ENCODE data around the gene SNX27. TPM values are rescaled to one million over a fixed set of nuclear protein-coding genes. Genes with fewer than 3 reads are reported as not detected.

SNX27 gene
- total RNA-seq, 2 experiments from 2014 or later, result 13.2 to 13.3 TPM

DNA sequence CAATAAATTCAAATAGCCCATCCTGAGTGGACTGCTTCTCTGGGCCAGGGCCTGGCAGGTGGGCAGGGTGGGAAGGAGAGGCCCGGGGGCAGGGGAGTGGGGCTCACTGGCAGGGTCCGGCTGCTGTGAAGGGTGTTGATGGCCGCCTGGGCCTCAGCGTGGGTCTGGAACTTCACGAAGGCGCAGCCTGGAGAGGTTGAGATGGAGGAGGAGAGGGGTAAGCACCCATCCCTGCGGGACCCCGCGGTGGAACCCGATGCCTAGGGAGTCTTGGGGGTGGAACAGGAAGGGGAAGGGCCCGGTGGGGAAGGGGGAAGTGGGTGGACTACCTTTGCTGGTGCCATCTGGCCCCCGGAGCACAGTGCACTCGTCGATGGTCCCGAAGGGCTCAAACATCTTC is 97.0 kb downstream of the SNX27 start:
- H3K4me3 ChIP-seq (ENCODE audit: low read length), result no peak overlapping the region
- ChIA-PET POLR2A (no interaction called here), CTCF (no interaction called here)
- Mint-ChIP-seq H3K36me3 (ENCODE audit: low read depth) (no peaks in the 10 kb centered on the region), H3K4me1 (ENCODE audit: low read depth) (no peaks in the 10 kb centered on the region), H3K27me3 (peaks cover 17% of the 10 kb centered on the region), H3K9me3 (no peaks in the 10 kb centered on the region), H3K4me3 (no peak overlapping the region), H3K27ac (no peak overlapping the region)
- H3K9me3 ChIP-seq (ENCODE audit: control insufficient read depth in 1 of 2, insufficient read depth in 1 of 2, low read length in 2 of 2), result no peaks in the 10 kb centered on the region
- peaks cover 0 to 5% of the 10 kb centered on the region in 2 experiments for H3K27me3 ChIP-seq (ENCODE audit: control insufficient read depth in 1 of 2, insufficient read depth in 2 of 2, low read length in 2 of 2)
- no peak overlapping the region for H3K27ac ChIP-seq (ENCODE audit: low read depth in 1 of 2, low read length in 2 of 2)
- no peaks in the 10 kb centered on the region for H3K36me3 ChIP-seq (ENCODE audit: insufficient read depth, low read length)
- H3K4me1 ChIP-seq (ENCODE audit: insufficient read depth, low read length), result peaks cover 3% of the 10 kb centered on the region
- ATAC-seq (ENCODE audit: poor library complexity) (no peak), DNase-seq (no peak)
- intact Hi-C loops (cut with DNase I, micrococcal nuclease), result no loop called here
- TF ChIP-seq CTCF (IDR thresholded peaks at IDR 0.05), result no peak

- H3K9me3 ChIP-seq (ENCODE audit: control insufficient read depth in 1 of 2, insufficient read depth in 1 of 2, low read length in 2 of 2), result no peaks in the 10 kb centered on the region
- peaks cover 2% of the 10 kb centered on the region for H3K4me1 ChIP-seq (ENCODE audit: insufficient read depth, low read length)
- no peaks in the 10 kb centered on the region for H3K4me1 Mint-ChIP-seq (ENCODE audit: low read depth)
- ChIA-PET POLR2A (no interaction called here), CTCF (no interaction called here)
- no peaks in the 10 kb centered on the region for H3K36me3 ChIP-seq (ENCODE audit: insufficient read depth, low read length)
- H3K36me3 Mint-ChIP-seq (ENCODE audit: low read depth), result no peaks in the 10 kb centered on the region
- intact Hi-C loops (cut with DNase I, micrococcal nuclease), result no loop called here
- peaks cover 8 to 12% of the 10 kb centered on the region in 2 experiments for H3K27me3 ChIP-seq (ENCODE audit: control insufficient read depth in 1 of 2, insufficient read depth in 2 of 2, low read length in 2 of 2)
- H3K27ac ChIP-seq (ENCODE audit: low read depth in 1 of 2, low read length in 2 of 2), result no peak overlapping the region
- ATAC-seq (ENCODE audit: poor library complexity), result no peak
- no peak overlapping the region for H3K4me3 ChIP-seq (ENCODE audit: low read length)
- no peak overlapping the region for H3K27ac Mint-ChIP-seq
- H3K9me3 Mint-ChIP-seq, result no peaks in the 10 kb centered on the region
- H3K4me3 Mint-ChIP-seq, result no peak overlapping the region
- peak in 7 of 14 experiments; percentile 10 to 59 (median 29) for DNase-seq
- TF ChIP-seq CTCF (IDR thresholded peaks at IDR 0.05), result no peak
- H3K27me3 Mint-ChIP-seq, result peaks cover 32% of the 10 kb centered on the region
Measured at GRCh38 chr1:151710187-151710840, 98.5 kb downstream of the SNX27 start.

DNA sequence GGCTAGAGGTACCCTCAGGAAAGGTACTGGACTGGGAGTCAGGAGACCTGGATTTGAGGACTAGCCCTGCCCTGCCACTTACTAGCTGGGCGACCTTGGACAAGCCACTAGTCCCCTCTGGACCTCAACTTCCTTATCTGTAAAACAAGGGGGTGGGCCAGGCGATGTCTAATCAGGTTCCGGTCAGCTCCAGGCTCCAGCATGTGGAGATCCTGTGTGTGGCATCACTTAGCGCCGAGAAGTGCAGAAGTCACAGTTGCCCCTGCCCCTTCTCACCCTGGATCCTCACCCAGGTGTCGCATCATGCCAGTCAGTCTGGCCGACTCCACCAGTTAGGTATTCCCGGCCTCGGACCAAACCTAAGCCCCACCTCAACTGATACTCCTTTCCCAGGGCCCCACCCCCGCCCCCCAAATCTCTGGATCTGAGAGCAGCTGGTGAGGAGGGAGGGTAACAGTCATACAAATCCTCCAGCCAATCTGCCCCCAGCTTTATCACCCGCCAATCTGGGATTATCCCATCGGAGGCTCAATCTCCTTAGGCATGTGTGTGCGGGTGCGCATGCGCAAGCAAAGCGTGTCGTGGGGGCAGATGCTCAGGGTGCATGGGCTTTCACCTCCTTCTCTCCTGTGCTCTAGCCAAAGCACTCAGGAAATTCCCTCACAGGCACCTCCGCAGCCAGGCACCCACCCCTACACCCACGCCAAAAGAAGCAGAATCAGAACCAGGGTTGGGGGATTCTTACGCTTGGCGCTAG is 99.4 kb downstream of the SNX27 start:
- POLR2A ChIA-PET, result no interaction called here
- ATAC-seq (ENCODE audit: poor library complexity) (no peak), DNase-seq (no peak)
- Mint-ChIP-seq H3K9me3 (no peaks in the 10 kb centered on the region), H3K4me1 (ENCODE audit: low read depth) (no peaks in the 10 kb centered on the region), H3K27ac (no peak overlapping the region), H3K36me3 (ENCODE audit: low read depth) (no peaks in the 10 kb centered on the region), H3K4me3 (no peak overlapping the region), H3K27me3 (peaks cover 41% of the 10 kb centered on the region)
- peaks cover 2% of the 10 kb centered on the region for H3K4me1 ChIP-seq (ENCODE audit: insufficient read depth, low read length)
- H3K27ac ChIP-seq (ENCODE audit: low read depth in 1 of 2, low read length in 2 of 2), result no peak overlapping the region
- intact Hi-C loops (cut with DNase I, micrococcal nuclease), result no loop called here
- CTCF ChIA-PET, result no interaction called here
- H3K27me3 ChIP-seq (ENCODE audit: control insufficient read depth in 1 of 2, insufficient read depth in 2 of 2, low read length in 2 of 2), result peaks cover 17 to 20% of the 10 kb centered on the region in 2 experiments
- no peak for TF ChIP-seq CTCF (IDR thresholded peaks at IDR 0.05)
- no peaks in the 10 kb centered on the region for H3K36me3 ChIP-seq (ENCODE audit: insufficient read depth, low read length)
- peaks cover 0 to 4% of the 10 kb centered on the region in 2 experiments for H3K9me3 ChIP-seq (ENCODE audit: control insufficient read depth in 1 of 2, insufficient read depth in 1 of 2, low read length in 2 of 2)
- H3K4me3 ChIP-seq (ENCODE audit: low read length), result no peak overlapping the region

Measured in CD4-positive, alpha-beta T cell (primary cell).